Stimulated activated CD4-positive, alpha-beta T cell treated with anti-CD3 and anti-CD28 coated beads, Interleukin-15, amount 100 ng/mL, for 24 hours (primary cell): Measurements from ENCODE around the gene CCN5.
"Not testable (repeated sequence)": the region's sequence is repeated elsewhere in the genome, so short reads cannot be mapped to it uniquely, and the experiment has no call there.

Experiments used
- DNase-seq: peaks from one replicate; pipeline ENCODE4 v3.0.0-alpha.2; 2020

CCN5 gene

DNA sequence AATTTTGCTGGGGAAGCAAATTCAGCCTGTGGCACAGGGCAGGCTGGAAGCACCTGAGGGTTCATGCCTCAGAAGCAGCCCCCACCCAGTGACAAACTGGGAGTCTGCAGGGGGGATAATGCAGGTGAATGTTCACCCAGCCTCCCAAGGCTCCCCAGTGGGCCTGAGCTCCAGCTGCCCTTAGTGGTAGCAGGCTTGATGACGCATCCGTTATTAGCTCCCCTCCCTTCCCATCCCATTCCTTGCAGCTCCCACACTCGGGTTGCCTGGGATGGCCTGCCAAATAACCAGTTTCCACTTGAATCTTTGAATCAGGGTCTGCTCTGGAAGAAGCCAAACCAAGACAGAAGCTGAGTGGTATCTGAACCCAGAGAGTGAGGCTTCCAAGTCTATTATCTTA lies 46.3 kb downstream of the CCN5 start:
- no peak for DNase-seq

DNA sequence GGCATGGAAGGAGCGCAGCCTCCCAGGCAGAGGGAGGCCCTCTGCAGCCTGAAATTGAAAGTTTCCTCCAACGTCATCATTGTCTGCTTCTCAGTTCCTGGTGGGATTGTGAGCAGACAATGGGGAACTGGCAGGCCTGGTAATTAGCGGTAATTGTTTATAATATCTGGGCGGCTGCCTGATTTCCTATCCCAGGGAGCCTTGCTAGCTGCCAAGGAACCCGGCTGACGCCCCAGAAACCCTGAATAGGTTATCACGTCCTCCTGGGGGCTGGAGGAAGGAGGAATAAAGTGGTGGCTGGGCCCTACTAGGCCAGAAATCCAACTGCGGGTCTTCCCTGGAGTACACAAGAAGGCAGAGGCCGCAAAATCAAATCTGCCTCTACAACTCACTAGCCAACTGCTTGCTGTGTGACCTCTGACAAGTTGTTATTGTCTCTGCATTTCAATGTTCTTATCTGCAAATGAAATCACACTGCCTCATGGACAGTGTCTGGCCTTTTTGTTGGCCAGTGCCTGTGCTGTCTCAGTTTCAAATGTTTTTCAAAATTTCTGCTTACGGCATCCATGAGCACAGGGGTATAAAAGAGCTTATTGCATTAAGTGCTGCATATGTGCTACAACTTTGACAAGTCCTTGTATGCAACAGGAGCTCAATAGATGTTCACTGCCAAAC lies 47.4 kb downstream of the CCN5 start:
- DNase-seq = no peak

DNA sequence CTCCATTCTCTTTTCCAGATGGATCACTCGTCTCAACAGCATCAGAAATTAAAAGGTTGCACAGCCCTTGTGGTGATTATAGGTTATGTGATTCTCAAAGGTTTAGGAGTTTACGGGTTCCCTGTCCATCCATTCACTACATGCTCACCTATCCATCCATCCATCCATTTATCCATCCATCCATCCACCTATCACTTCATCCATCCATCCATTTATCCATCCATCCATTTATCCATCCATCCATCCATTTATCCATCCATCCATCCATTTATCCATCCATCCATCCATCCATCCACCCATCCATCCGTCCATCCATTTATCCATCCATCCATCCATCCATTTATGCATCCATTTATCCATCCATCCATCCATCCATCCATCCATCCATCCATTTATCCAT lies 48.6 kb downstream of the CCN5 start:
- DNase-seq = not testable (repeated sequence)

DNA sequence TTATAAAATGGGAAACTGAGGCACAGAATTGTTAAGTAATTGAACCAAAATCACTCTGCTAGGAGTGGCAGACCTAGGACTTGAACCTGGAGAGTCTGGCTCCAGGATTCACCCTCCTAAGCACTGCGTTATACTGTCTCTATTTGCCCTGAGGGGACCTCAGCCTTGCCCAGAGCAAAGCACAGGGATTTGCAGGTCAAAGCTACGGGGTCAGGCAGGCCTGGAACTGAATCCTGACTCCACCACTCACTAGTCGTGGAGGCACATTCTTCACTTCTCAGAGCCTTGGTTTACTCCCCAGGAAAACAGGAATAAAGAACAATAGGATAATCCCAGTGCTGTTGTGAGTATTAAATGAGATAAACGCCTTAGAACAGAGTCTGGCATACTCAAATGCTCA lies 49.9 kb downstream of the CCN5 start:
- DNase-seq = no peak

DNA sequence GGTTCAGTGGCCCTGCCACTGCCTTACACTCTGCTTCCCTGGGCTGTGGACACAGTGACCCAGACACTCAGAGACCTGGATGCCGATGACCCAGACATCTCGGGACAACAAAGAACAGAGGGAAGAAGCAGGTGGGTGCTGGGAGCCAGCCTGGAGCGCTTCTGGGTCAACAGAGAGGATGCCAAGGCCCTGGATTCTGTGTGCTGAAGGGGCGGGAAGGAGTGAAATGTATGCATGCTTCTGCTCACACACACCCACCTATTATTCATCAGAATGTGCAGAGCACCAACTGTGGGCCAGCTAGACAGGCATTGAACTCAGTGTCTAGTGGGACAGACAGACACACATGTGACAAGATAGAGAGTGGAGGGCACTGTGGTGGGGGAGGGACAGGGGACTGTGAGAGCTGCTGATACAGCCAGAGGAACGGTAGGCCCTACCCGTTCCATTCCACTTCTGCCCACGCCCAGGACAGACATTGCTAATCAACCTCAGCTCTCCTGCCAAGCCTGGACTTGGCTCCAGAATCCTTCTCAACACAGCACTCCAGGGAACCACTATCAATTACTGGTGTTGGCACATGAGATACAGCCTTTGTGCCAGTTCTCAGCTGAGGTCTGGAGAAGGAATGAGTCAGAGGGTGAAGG lies 50.7 kb downstream of the CCN5 start:
- DNase-seq = no peak

DNA sequence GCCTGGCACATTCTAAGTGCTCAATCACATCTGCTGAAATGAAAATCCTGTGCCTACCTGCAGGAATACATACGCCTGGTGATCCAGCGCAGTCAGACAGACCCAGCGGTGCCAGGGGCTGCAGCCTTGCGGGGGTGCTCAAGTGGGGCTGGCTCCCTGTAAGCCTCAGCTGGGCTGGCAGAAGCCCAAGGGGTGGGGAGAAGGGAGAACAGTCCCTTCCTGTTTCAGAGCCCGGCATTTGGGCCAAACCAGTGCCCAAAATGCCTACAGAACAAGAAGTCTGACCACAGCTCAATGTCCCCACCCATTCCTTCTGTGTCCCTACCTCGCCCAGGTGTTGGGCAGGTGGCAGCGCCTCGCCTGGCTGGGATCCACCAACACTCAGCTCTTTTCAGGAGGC lies 53.1 kb downstream of the CCN5 start:
- no peak for DNase-seq

DNA sequence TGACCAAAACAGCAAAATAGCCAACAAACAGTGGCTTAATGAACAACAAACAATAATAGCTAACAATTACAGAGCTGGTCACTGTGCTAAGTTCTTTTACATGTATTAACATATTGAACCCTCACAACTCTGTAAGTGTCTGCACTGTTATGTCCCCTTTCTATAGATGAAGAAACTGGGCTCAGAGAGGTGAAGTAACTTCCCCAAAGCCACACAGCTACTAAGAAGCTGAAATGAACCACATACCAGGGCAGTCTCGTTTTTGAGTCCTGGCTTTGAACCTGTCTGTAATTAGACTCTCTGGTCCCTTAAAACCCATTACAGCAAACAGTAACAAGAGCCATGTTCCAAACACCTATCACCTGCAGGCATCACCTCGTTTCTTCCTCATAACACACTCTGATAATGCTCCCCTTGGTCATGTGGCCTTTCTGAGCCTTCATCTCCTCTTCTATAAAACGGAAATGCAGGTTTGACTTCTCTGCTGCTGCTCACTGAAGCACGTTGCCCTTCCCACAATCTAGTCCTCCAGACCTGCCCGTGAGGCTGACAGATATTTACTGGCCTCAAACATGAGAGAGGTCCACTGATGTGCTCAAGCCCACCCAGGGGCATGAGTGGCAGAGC lies 53.8 kb downstream of the CCN5 start:
- no peak for DNase-seq

DNA sequence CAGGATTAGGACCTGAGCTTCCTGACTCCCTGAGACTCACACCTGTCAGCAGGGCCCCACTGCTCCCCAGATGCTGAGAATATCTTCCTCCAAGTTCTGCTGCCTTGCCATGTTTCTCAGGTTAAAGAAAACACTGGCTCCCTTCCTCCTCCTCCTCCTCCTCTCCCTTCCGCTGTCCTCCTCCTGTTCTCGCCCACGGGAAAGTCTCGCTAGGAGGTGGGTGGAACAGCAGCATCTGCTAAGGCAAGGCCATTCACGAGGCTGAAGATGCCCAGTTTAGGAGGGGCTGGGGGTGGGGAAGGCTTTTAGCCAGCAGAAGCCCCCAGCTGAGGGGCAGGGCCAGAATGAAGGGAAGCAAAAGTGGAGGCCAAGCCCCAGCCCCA lies 54.3 kb downstream of the CCN5 start:
- DNase-seq = no peak

DNA sequence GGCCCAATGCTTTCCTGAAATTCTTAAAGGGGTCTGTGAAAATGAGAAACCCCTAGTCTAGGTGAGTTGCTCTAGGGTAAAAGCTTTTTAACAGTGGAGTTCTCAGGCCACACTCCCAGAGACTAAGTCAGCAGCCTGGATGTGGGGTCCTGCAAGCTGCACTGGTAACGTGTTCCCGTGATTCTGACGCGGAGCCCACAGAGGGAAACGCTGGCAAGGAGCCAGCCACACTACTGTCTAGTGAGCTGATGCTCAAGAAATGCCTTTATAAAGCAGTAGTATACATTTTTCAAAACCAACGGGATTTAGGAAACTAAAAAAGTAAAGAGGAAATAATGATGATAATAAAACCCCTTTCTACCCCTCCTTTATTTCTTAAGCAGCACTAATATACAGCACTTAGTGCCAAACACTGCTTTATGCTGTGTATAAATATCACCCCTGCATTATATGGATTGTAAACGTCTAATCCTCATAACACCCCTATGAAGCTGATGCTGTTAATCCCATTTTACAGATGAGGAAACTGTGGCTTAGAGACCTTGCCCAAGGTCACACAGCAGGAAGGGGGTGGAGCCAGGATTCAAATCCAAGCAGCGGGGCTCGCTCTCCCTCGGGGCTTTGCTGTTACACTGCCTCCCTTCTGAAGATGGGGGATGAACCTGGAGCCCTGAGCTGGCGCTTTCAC lies 55.5 kb downstream of the CCN5 start:
- DNase-seq = no peak

DNA sequence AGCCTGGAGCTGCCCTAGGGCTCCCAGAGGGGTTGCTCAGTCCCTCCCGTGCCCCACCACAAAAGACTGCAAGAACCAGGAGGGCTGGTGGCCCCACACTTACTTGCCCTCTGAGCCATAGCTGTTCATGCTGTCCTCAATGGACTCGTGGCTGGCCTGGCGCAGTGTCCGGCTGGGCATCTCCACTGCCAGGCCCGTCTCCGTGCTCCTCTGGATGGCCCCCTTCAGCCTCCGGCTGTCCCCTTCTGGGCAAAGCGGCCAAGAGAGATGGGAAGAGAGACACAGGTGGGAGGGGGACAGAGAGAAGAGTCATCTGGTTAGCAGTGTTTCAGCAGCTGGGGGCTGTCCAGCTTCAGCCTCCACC lies 56.0 kb downstream of the CCN5 start:
- no peak for DNase-seq

DNA sequence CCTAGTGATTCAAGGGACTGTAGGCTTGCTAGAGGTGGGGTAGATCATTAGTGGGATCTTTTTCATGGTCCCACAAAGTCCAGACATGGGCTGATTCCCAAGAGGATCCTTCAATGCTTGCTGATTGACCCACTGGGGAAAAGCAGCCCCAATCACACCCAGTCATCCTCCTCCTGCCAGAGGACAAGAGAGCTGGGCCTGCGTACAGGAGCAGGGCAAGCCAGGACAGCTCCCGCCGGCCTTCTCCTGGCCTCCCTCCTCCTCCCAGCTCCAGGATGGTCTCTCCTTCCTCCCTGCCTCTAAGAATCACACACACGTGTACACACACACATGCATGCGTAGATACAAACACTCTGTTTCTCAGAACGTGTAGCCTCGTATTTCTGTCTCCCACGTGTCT lies 57.5 kb downstream of the CCN5 start:
- no peak for DNase-seq

DNA sequence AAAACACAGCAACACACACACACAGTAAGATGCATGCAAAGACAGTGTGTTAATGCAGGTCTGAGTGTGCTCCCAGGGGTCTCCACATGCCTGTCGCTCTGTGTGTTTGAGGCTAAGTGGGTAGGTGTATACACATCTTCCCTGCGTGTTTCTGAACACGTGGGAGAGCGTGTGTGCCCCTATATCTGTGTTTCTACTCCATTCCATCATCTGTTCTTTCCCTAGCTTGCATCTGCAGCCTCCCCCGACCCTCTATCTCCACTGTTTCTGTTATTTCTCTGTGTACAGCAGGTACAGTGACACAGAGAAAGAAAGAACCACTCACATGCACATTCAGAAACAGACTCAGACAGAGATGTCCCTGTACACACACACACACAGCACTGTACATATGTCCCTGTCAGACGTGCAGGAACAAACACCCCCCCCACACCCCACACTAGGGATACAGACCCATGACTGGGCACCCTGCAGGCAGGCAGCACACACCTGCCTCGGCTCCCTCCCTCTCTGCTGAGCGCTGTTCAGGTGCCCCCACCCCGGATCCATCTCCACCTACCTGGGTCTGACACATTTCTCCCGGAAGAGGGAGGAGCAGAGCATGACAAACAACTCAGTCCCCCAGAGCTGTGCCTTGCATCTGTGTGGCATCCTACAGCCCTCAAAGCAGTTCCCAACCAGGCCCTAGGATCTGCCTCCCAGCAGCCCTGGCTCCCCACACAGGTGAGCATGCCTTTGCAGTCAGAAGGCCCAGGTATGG lies 58.1 kb downstream of the CCN5 start:
- no peak for DNase-seq

DNA sequence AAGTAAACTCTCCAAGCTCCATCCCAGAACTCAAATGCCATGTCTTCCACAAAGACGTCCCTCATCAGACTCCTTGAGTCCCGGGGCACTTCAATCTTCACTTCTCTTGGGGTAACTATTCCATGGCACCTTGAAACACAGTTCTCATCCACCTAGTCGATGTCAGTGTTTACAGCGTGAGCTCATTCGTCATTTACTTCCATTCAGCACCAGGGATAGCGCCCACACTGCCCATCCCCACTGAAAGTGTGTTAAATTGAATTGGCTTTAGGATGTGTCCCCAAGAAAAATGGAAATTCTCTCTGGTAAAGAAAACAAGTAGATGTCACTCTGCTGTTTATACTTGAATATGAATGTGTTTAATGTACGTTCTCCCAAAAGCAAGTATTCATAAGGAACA lies 61.8 kb downstream of the CCN5 start:
- no peak for DNase-seq
